Neural cell (in vitro differentiated cells): ENCODE measurements around the gene P4HA3. TPM values are rescaled to one million over a fixed set of nuclear protein-coding genes. Genes with fewer than 3 reads are reported as not detected.

Experiments
- polyA plus RNA-seq: library from polyadenylated mRNA; depleted of rRNA; stranded (reverse); fragments of >200 nt; gene quantifications from 2 replicates; pipeline ENCODE4 v1.2.3, GENCODE V29; 2014
- small RNA-seq, 3 experiments: library from RNA; depleted of rRNA; stranded (forward); fragments of <200 nt; gene quantifications; one replicate each; pipeline ENCODE3, GENCODE V24; 2012

Gene P4HA3
- polyA plus RNA-seq, 1 donor from 2014 or later = not detected

Small RNA genes lying within 50 kb of the gene (small RNA-seq; reads per million reads assigned to genes)
- 0 reads per million in 3 experiments for gene RF00409

Other genes starting within 250 kb of the P4HA3 start
- gene C2CD3, start 140.6 kb downstream of the P4HA3 start, polyA plus RNA-seq = 11.4 and 13.2 TPM in 2 replicates
- 49.5 and 59.4 TPM in 2 replicates for gene PPME1, start 140.4 kb downstream of the P4HA3 start, polyA plus RNA-seq
- 89.2 and 95.0 TPM in 2 replicates for gene PGM2L1, start 86.8 kb upstream of the P4HA3 start, polyA plus RNA-seq
- gene KCNE3, start 155.9 kb upstream of the P4HA3 start, polyA plus RNA-seq = not detected in 2 replicates
- 3.9 and 11.3 TPM in 2 replicates for gene LIPT2, start 182.1 kb upstream of the P4HA3 start, polyA plus RNA-seq